Coronary artery (tissue), 2 donors: ENCODE results near the gene RAB10.

Experiments used
- DNase-seq: peaks from one replicate; pipeline ENCODE4 v3.0.0-alpha.2; 2017; ENCODE audit warnings: low spot score
- H3K27ac ChIP-seq, 2 donors: fragments of 200-600 bp; sonication (generic); one replicate each; pipeline ENCODE4 v1.5.1; 2016 to 2019
- H3K4me3 ChIP-seq: fragments of 200-600 bp; sonication (generic); 2 replicates; pipeline ENCODE4 v1.5.1; 2016; ENCODE audit warnings: mild to moderate bottlenecking, moderate library complexity
- TF ChIP-seq, protein P1 (sequence below): fragments of 200-600 bp; sonication (generic); IDR thresholded peaks from one replicate; pipeline ENCODE4 v1.5.1; 2019; ENCODE audit warnings: antibody characterized with exemption

Gene RAB10

DNA sequence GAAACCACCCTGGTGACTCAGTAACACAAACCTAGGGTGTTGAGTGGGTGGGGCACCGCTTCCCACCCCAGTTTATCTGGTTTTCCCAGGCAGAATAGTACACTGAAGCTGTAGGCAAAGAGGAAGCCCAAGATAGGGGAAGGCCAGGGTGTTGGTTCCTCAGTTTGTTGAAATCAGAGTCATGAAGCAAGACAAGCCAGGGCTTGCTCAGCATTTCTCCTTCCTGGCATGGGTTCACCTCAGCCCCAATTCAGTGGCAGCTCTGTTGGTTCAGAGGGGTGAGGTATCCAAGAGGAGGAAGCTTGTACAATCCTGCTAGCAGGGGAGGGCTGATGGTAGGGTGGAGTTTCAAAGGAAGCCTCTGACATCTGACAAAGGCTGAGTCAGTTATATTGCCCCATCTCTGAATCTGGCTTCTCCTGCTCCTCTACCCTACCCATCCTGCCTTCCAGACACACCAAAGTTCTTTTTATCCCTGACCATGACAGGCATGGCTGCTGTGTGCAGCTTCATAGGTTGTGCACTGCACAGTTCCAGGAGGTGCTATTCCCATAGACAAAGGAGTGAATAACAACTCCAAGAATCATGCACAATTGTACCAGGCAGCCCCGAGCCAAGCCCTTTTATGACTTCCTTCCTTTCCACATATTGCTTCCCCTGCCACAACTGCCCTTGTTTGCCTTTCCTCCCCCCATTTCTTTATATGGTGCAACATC, 24.9 kb upstream of the RAB10 start:
- peak overlapping the region in 1 of 2 donors; percentile 22 for H3K27ac ChIP-seq
- peak; percentile 80 for DNase-seq
- H3K4me3 ChIP-seq: no peak overlapping the region
- TF ChIP-seq, protein P1, sequence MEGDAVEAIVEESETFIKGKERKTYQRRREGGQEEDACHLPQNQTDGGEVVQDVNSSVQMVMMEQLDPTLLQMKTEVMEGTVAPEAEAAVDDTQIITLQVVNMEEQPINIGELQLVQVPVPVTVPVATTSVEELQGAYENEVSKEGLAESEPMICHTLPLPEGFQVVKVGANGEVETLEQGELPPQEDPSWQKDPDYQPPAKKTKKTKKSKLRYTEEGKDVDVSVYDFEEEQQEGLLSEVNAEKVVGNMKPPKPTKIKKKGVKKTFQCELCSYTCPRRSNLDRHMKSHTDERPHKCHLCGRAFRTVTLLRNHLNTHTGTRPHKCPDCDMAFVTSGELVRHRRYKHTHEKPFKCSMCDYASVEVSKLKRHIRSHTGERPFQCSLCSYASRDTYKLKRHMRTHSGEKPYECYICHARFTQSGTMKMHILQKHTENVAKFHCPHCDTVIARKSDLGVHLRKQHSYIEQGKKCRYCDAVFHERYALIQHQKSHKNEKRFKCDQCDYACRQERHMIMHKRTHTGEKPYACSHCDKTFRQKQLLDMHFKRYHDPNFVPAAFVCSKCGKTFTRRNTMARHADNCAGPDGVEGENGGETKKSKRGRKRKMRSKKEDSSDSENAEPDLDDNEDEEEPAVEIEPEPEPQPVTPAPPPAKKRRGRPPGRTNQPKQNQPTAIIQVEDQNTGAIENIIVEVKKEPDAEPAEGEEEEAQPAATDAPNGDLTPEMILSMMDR: no peak

GRCh38 chr2:26009567-26009963, 24.3 kb upstream of the RAB10 start:
- TF ChIP-seq, protein P1: no peak
- Histone ChIP-seq H3K4me3 (no peak overlapping the region), H3K27ac (peak overlapping the region in 1 of 2 donors; percentile 22)
- no peak for DNase-seq

DNA sequence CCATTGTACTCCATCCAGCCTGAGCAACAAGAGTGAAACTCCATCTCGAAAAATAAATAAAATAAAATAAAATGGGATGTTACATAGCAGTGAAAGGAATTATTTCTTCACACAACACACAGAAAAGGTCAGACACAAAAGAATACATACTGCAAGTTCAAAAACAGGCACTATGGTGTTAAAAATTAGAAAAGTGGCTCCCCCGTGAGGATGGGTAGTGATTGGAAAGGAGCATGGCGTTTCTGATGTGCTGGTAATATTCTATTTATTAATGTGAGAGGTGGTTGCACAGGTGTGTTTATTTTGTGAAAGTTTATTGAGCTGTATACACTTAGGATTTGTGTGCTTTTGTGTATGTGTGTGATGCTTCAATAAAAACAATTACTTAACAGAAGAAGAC, 22.9 kb upstream of the RAB10 start:
- TF ChIP-seq, protein P1: no peak
- H3K4me3 ChIP-seq: no peak overlapping the region
- DNase-seq: no peak
- H3K27ac ChIP-seq: no peak overlapping the region

- DNase-seq: no peak
- Histone ChIP-seq H3K4me3 (no peak overlapping the region), H3K27ac (no peak overlapping the region)
- TF ChIP-seq, protein P1: no peak
These were observed 22.3 kb upstream of the RAB10 start for GRCh38 chr2:26011609-26011989.

DNA sequence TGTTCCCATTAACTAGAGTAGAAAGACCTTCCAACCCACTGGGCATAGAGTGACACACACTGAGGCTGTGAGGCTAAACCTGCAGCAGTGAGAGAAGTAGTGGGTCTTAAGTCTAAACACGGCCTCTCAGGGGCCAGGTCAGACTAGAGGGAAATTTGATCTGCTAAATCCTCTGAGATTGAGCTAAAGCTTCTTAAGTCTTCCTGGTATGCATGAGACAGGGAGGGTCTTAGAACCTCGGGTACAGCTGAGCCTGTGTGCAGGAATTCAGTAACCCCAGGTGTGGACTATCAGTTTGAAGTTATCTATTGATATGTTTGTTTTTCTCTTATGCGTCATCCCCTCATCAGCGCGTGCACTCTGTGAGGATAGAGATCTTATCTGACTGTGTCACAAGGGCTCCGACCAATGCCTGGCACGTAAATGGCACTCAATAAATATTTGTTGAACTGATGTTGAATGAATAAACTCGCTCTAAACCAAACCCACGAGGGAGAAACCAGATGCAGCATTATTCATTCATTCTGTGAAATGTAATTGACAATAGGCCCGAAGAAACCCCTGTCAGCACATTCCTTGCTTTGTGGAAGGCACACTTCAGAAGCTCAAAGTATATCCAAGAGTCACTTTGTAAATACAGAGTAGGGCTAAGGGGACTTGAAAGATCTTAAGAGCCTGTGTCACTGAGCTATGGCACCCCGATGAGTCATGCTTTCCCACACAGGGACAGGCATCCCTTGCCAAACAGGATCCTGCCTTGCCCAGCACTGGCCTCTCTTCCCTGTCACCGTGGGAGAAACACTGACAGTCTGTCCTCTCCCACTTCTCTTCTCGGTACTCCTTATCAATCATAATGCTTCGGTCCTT, 21.7 kb upstream of the RAB10 start:
- Histone ChIP-seq H3K4me3 (no peak overlapping the region), H3K27ac (no peak overlapping the region)
- no peak for DNase-seq
- TF ChIP-seq, protein P1: no peak

- TF ChIP-seq, protein P1: no peak
- Histone ChIP-seq H3K4me3 (no peak overlapping the region), H3K27ac (no peak overlapping the region)
- DNase-seq: no peak
These were observed 20.2 kb upstream of the RAB10 start for GRCh38 chr2:26013668-26014067.
